ENCODE results near the gene ASAP2.

The ASAP2 gene

GRCh38 chr2:9336241-9336575 is 129.6 kb downstream of the ASAP2 start:
- DNase-seq (ENCODE audit: low spot score) = no peak
- in situ Hi-C loops (cut with MboI; ENCODE audit: low pct_unique_long_range_greater_than_20kb, low sequenced_read_pairs, unreplicated experiment) = no loop called here
- no peak for TF ChIP-seq CTCF (IDR thresholded peaks at IDR 0.05; ENCODE audit: extremely low read depth, insufficient read depth, missing control alignments)

GRCh38 chr2:9336576-9337314 is 130.1 kb downstream of the ASAP2 start:
- DNase-seq (ENCODE audit: low spot score) = no peak

GRCh38 chr2:9337901-9338300 is 131.3 kb downstream of the ASAP2 start:
- no peak for TF ChIP-seq CTCF (IDR thresholded peaks at IDR 0.05; ENCODE audit: extremely low read depth, insufficient read depth, missing control alignments)
- in situ Hi-C loops (cut with MboI; ENCODE audit: low pct_unique_long_range_greater_than_20kb, low sequenced_read_pairs, unreplicated experiment) = no loop called here
- DNase-seq (ENCODE audit: low spot score) = no peak

More at GRCh38 chr2:9336576-9337314, 130.1 kb downstream of the ASAP2 start:
- no peak for TF ChIP-seq CTCF (IDR thresholded peaks at IDR 0.05; ENCODE audit: extremely low read depth, insufficient read depth, missing control alignments)
- in situ Hi-C loops (cut with MboI; ENCODE audit: low pct_unique_long_range_greater_than_20kb, low sequenced_read_pairs, unreplicated experiment) = no loop called here

GRCh38 chr2:9341337-9341887 is 134.8 kb downstream of the ASAP2 start:
- TF ChIP-seq CTCF (IDR thresholded peaks at IDR 0.05; ENCODE audit: extremely low read depth, insufficient read depth, missing control alignments) = no peak
- in situ Hi-C loops (cut with MboI; ENCODE audit: low pct_unique_long_range_greater_than_20kb, low sequenced_read_pairs, unreplicated experiment) = no loop called here
- DNase-seq (ENCODE audit: low spot score) = no peak

- no peak for TF ChIP-seq CTCF (IDR thresholded peaks at IDR 0.05; ENCODE audit: extremely low read depth, insufficient read depth, missing control alignments)
- no peak for DNase-seq (ENCODE audit: low spot score)
- in situ Hi-C loops (cut with MboI; ENCODE audit: low pct_unique_long_range_greater_than_20kb, low sequenced_read_pairs, unreplicated experiment) = no loop called here
Measured at GRCh38 chr2:9342659-9343058, 136.0 kb downstream of the ASAP2 start.

GRCh38 chr2:9343524-9343923 is 136.9 kb downstream of the ASAP2 start:
- in situ Hi-C loops (cut with MboI; ENCODE audit: low pct_unique_long_range_greater_than_20kb, low sequenced_read_pairs, unreplicated experiment) = no loop called here
- no peak for DNase-seq (ENCODE audit: low spot score)

More at GRCh38 chr2:9343524-9343923, 136.9 kb downstream of the ASAP2 start:
- no peak for TF ChIP-seq CTCF (IDR thresholded peaks at IDR 0.05; ENCODE audit: extremely low read depth, insufficient read depth, missing control alignments)

Data from GM13977 (cell line).